OCI-LY7 (cell line): ENCODE measurements around the gene LCN12. TPM values are rescaled to one million over a fixed set of nuclear protein-coding genes. Genes with fewer than 3 reads are reported as not detected.

Source experiments
- BruUV-seq: library from RNA; stranded (reverse); fragments of 400-500 nt; replicated peaks from 2 replicates; lab custom pipeline; 2021; lab: Mats Ljungman, UMichigan
- CTCF ChIA-PET: fragments of 300-600 bp; sonication (Branson Sonifier 250); formaldehyde crosslinking; loops from one replicate; lab custom pipeline; 2022; ENCODE audit warnings: antibody characterized with exemption; ENCODE audit not compliant: unreplicated experiment; lab: Charles Lee
- POLR2A ChIA-PET: fragments of 300-600 bp; sonication (Branson Sonifier 250); formaldehyde crosslinking; loops from one replicate; lab custom pipeline; 2022; ENCODE audit warnings: antibody characterized with exemption; lab: Charles Lee
- DNase-seq: peaks from one replicate; pipeline ENCODE4 v3.0.0-alpha.2; 2015; ENCODE audit warnings: low spot score
- H2AFZ ChIP-seq: fragments of 200-600 bp; sonication (generic), shearing (Covaris generic); 2 replicates; pipeline ENCODE4 v1.6.1; 2014; ENCODE audit warnings: mild to moderate bottlenecking, antibody characterized with exemption, low read length, moderate library complexity
- H3K27ac ChIP-seq: fragments of 200-600 bp; sonication (generic); 2 replicates; pipeline ENCODE4 v1.5.1; 2014; ENCODE audit warnings: mixed run types, low read depth, mild to moderate bottlenecking, moderate library complexity, low read length, inconsistent platforms; ENCODE audit not compliant: poor library complexity, severe bottlenecking
- H3K36me3 ChIP-seq: fragments of 200-600 bp; sonication (generic); 2 replicates; pipeline ENCODE4 v1.6.1; 2014; ENCODE audit warnings: mild to moderate bottlenecking, antibody characterized with exemption, low read length, moderate library complexity, mixed read lengths; ENCODE audit not compliant: insufficient read depth
- H3K4me1 ChIP-seq: fragments of 200-600 bp; sonication (generic); 2 replicates; pipeline ENCODE4 v1.5.1; 2014; ENCODE audit warnings: mild to moderate bottlenecking, low read length; ENCODE audit not compliant: insufficient read depth, poor library complexity, severe bottlenecking
- H3K4me2 ChIP-seq: fragments of 200-600 bp; sonication (generic); 2 replicates; pipeline ENCODE4 v1.6.1; 2014; ENCODE audit warnings: mild to moderate bottlenecking, low read length
- H3K4me3 ChIP-seq: fragments of 200-600 bp; sonication (generic); 2 replicates; pipeline ENCODE4 v1.5.1; 2014; ENCODE audit warnings: mild to moderate bottlenecking, low read depth, low read length; ENCODE audit not compliant: poor library complexity, severe bottlenecking
- H3K79me2 ChIP-seq: fragments of 200-600 bp; sonication (generic); 2 replicates; pipeline ENCODE4 v1.6.1; 2016; ENCODE audit warnings: low read depth, mild to moderate bottlenecking, low read length, moderate library complexity, mixed read lengths; ENCODE audit not compliant: insufficient read depth
- H3K9me2 ChIP-seq: fragments of 200-600 bp; sonication (generic); 2 replicates; pipeline ENCODE4 v1.6.1; 2016; ENCODE audit warnings: mild to moderate bottlenecking, low read length, mixed read lengths; ENCODE audit not compliant: insufficient read depth
- H3K9me3 ChIP-seq: fragments of 200-600 bp; sonication (generic); 2 replicates; pipeline ENCODE4 v1.6.1; 2014; ENCODE audit warnings: mild to moderate bottlenecking, mixed run types, low read length, mixed read lengths
- H4K20me1 ChIP-seq: fragments of 200-600 bp; sonication (generic); 2 replicates; pipeline ENCODE4 v1.6.1; 2014; ENCODE audit warnings: mild to moderate bottlenecking, antibody characterized with exemption, low read length, moderate library complexity, mixed read lengths; ENCODE audit not compliant: insufficient read depth
- EZH2phosphoT487 ChIP-seq: fragments of 200-600 bp; sonication (generic); IDR thresholded peaks from 2 replicates; pipeline ENCODE4 v1.6.1; 2018; ENCODE audit warnings: low read depth, borderline replicate concordance, mild to moderate bottlenecking, mixed run types, antibody characterized with exemption, low read length, moderate library complexity, mixed read lengths
- intact Hi-C: fragments of 100-400 bp; cut with micrococcal nuclease; formaldehyde crosslinking; loops from one replicate; pipeline ENCODE4 v1.10.0; 2022; ENCODE audit not compliant: unreplicated experiment
- total RNA-seq, 2 experiments: library from RNA; depleted of rRNA in 1 of 2; stranded (reverse); fragments of >200 nt in 1 of 2; shearing (Covaris generic) in 1 of 2; gene quantifications; 2 replicates each; pipeline ENCODE4 v1.2.3, GENCODE V29; 2014 to 2022
- TF ChIP-seq, protein P1 (sequence below): fragments of 200-600 bp; sonication (generic); conservative IDR thresholded peaks from 2 replicates; pipeline ENCODE4 v1.5.1; 2014; ENCODE audit warnings: mild to moderate bottlenecking, antibody characterized with exemption, low read length, moderate library complexity, mixed read lengths

LCN12 gene
- total RNA-seq, 2 experiments from 2014 or later: 0.95 to 3.7 TPM

DNA sequence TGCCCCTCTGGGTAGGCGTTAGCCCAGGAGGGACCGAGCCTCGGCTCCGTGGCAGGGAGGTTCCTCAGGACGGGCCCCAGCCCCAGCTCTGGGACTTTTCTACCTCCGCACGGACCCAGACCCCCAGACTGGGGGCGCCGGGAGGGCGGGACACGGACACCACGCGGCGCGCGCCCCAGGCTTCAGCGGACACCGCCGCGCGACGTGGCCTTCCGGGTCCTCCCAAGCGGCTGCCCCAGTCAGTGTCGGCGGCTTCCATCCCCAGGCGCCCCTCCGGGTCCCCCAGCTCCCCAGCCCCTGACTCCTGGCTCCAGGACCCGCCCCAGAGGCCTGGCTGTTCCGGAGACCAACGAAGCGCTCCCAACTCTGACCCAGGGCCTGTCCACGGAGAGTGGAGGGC lies 33.8 kb downstream of the LCN12 start:
- CTCF ChIA-PET: no interaction called here
- Histone ChIP-seq H3K4me3 (no peak overlapping the region), H3K4me2 (no peak overlapping the region), H3K4me1 (no peaks in the 10 kb centered on the region), H3K79me2 (no peaks in the 10 kb centered on the region), H2AFZ (no peak overlapping the region), H3K36me3 (no peaks in the 10 kb centered on the region), H4K20me1 (no peaks in the 10 kb centered on the region), H3K27ac (no peak overlapping the region), H3K9me3 (no peaks in the 10 kb centered on the region), H3K9me2 (no peaks in the 10 kb centered on the region)
- no peak for DNase-seq
- TF ChIP-seq, protein P1, sequence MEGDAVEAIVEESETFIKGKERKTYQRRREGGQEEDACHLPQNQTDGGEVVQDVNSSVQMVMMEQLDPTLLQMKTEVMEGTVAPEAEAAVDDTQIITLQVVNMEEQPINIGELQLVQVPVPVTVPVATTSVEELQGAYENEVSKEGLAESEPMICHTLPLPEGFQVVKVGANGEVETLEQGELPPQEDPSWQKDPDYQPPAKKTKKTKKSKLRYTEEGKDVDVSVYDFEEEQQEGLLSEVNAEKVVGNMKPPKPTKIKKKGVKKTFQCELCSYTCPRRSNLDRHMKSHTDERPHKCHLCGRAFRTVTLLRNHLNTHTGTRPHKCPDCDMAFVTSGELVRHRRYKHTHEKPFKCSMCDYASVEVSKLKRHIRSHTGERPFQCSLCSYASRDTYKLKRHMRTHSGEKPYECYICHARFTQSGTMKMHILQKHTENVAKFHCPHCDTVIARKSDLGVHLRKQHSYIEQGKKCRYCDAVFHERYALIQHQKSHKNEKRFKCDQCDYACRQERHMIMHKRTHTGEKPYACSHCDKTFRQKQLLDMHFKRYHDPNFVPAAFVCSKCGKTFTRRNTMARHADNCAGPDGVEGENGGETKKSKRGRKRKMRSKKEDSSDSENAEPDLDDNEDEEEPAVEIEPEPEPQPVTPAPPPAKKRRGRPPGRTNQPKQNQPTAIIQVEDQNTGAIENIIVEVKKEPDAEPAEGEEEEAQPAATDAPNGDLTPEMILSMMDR: no peak
- intact Hi-C loops: no loop called here
- BruUV-seq: no TSS peak
- POLR2A ChIA-PET: no interaction called here

DNA sequence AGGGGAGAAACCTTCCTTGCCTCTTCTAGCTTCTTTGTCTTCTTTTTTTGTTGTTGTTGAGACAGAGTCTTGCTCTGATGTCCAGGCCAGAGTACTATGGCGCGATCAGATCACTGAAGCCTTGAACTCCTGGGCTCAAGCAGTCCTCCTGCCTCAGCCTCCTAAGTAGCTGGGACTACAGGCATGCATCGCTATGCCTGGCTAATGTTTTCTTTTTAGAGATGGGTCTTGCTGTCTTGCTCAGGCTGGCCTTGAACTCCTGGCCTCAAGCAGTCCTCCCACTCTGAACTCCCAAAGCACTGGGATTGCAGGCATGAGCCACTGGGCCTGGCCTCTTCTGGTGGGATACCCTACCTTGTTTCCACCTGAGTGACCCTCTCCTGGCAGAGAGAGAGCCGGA lies 36.8 kb downstream of the LCN12 start:
- no peak for DNase-seq
- Histone ChIP-seq H3K36me3 (0 out of 2 replicates have a peak, but pooled peaks cover 3% of the 10 kb centered on the region), H3K9me2 (no peaks in the 10 kb centered on the region), H3K4me3 (no peak overlapping the region), H3K4me1 (peaks cover 9% of the 10 kb centered on the region), H3K4me2 (no peak overlapping the region), H4K20me1 (no peaks in the 10 kb centered on the region), H3K27ac (no peak overlapping the region), H3K9me3 (no peaks in the 10 kb centered on the region), H2AFZ (no peak overlapping the region), H3K79me2 (no peaks in the 10 kb centered on the region; the same call in 1 of the 2 replicates)
- CTCF ChIA-PET: no interaction called here
- POLR2A ChIA-PET: no interaction called here
- no TSS peak for BruUV-seq
- intact Hi-C loops: no loop called here
- TF ChIP-seq, protein P1: no peak
- no peak for TF ChIP-seq EZH2phosphoT487

DNA sequence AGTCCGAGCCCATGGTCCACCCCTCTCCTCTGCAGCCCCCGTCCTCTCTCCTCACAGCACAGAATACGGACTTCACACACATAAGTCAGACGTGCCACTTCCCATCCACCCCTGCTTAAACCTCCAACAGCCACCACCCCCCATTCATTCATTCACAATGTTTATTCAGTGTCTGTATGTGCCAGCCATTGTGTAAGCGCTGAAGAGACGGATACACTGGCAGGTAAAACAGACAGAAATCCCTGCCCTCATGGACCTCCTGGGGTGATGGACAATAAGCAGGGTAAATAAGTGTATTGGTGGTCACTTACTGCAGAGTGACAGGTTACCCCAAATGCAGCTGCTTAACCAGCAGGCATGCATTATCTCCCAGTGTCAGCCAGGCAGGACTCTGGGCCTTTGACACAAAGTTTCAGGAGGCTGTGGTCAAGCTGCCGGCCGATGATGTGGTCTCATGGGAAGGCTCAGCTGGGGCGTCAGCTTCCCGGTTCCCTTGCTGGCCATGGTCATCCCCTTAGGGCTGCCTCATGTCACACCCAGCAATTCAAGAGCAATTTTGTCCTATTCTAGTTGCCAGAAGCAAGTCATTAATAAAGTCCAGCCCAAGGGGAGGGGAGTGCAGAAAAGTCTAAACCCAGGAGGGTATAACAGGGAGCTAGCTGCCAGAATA lies 38.3 kb downstream of the LCN12 start:
- H2AFZ ChIP-seq: no peak overlapping the region
- CTCF ChIA-PET: no interaction called here
- POLR2A ChIA-PET: no interaction called here
- no peak for DNase-seq
- no peaks in the 10 kb centered on the region; the same call in 1 of the 2 replicates for H3K79me2 ChIP-seq
- peaks cover 13% of the 10 kb centered on the region for H3K4me1 ChIP-seq
- H3K9me3 ChIP-seq: no peaks in the 10 kb centered on the region
- no peak overlapping the region for H3K27ac ChIP-seq
- no peak overlapping the region for H3K4me2 ChIP-seq
- TF ChIP-seq, protein P1: no peak
- no peak for TF ChIP-seq EZH2phosphoT487
- no peak overlapping the region for H3K4me3 ChIP-seq
- H4K20me1 ChIP-seq: no peaks in the 10 kb centered on the region
- BruUV-seq: no TSS peak
- intact Hi-C loops: no loop called here
- H3K9me2 ChIP-seq: no peaks in the 10 kb centered on the region
- H3K36me3 ChIP-seq: 0 out of 2 replicates have a peak, but pooled peaks cover 3% of the 10 kb centered on the region
